HEK293 (cell line): ENCODE measurements around the gene B4GALT3.

Experiments
- BCL11A ChIP-seq: fragments of 450-650 bp; formaldehyde crosslinking; IDR thresholded peaks from 2 replicates; pipeline ENCODE4 v1.5.1; 2016; ENCODE audit warnings: low read depth, missing biosample characterization, missing genetic modification characterization
- IKZF3 ChIP-seq: fragments of 450-650 bp; IDR thresholded peaks from 2 replicates; pipeline ENCODE4 v1.5.0; 2018; ENCODE audit warnings: missing biosample characterization, mild to moderate bottlenecking, missing genetic modification characterization, moderate library complexity
- KLF10 ChIP-seq: fragments of 450-650 bp; IDR thresholded peaks from 2 replicates; pipeline ENCODE4 v1.5.1; 2018; ENCODE audit warnings: missing biosample characterization, mild to moderate bottlenecking, missing genetic modification characterization
- KLF8 ChIP-seq: fragments of 450-650 bp; formaldehyde crosslinking; IDR thresholded peaks from 2 replicates; pipeline ENCODE4 v1.5.1; 2016; ENCODE audit warnings: missing biosample characterization, missing genetic modification characterization
- OSR2 ChIP-seq: fragments of 450-650 bp; formaldehyde crosslinking; IDR thresholded peaks from 2 replicates; pipeline ENCODE4 v1.5.1; 2016; ENCODE audit warnings: missing biosample characterization, missing genetic modification characterization
- SP7 ChIP-seq: fragments of 450-650 bp; formaldehyde crosslinking; IDR thresholded peaks from 2 replicates; pipeline ENCODE4 v1.5.1; 2016; ENCODE audit warnings: missing biosample characterization, missing genetic modification characterization
- YY2 ChIP-seq: fragments of 450-650 bp; formaldehyde crosslinking; IDR thresholded peaks from 2 replicates; pipeline ENCODE4 v1.5.1; 2016; ENCODE audit warnings: missing biosample characterization, missing genetic modification characterization
- ZNF140 ChIP-seq: fragments of 450-650 bp; formaldehyde crosslinking; IDR thresholded peaks from 2 replicates; pipeline ENCODE4 v1.5.1; 2016; ENCODE audit warnings: missing biosample characterization, missing genetic modification characterization
- ZNF169 ChIP-seq: fragments of 450-650 bp; formaldehyde crosslinking; IDR thresholded peaks from 2 replicates; pipeline ENCODE4 v1.5.1; 2016; ENCODE audit warnings: missing biosample characterization, missing genetic modification characterization
- ZNF23 ChIP-seq: fragments of 450-650 bp; formaldehyde crosslinking; IDR thresholded peaks from 2 replicates; pipeline ENCODE4 v1.5.1; 2016; ENCODE audit warnings: missing biosample characterization, missing genetic modification characterization, borderline replicate concordance
- ZNF335 ChIP-seq: fragments of 450-650 bp; formaldehyde crosslinking; conservative IDR thresholded peaks from 2 replicates; pipeline ENCODE4 v1.5.1; 2016; ENCODE audit warnings: missing biosample characterization, missing genetic modification characterization
- ZNF350 ChIP-seq: fragments of 450-650 bp; formaldehyde crosslinking; IDR thresholded peaks from 2 replicates; pipeline ENCODE4 v1.5.0; 2017; ENCODE audit warnings: missing biosample characterization, mild to moderate bottlenecking, missing genetic modification characterization
- ZNF549 ChIP-seq: fragments of 450-650 bp; IDR thresholded peaks from 2 replicates; pipeline ENCODE4 v1.5.1; 2018; ENCODE audit warnings: missing biosample characterization, missing genetic modification characterization, mild to moderate bottlenecking, inconsistent platforms, moderate library complexity
- ZNF610 ChIP-seq: fragments of 450-650 bp; formaldehyde crosslinking; IDR thresholded peaks from 2 replicates; pipeline ENCODE4 v1.5.1; 2016; ENCODE audit warnings: missing biosample characterization, missing genetic modification characterization, borderline replicate concordance
- ZNF658 ChIP-seq: fragments of 450-650 bp; formaldehyde crosslinking; IDR thresholded peaks from 2 replicates; pipeline ENCODE4; 2016; ENCODE audit warnings: missing biosample characterization, missing genetic modification characterization
- ZNF776 ChIP-seq: fragments of 450-650 bp; formaldehyde crosslinking; IDR thresholded peaks from 2 replicates; pipeline ENCODE4 v1.5.0; 2017; ENCODE audit warnings: missing biosample characterization, missing genetic modification characterization, borderline replicate concordance
- TF ChIP-seq, protein P1 (sequence below): fragments of 450-650 bp; formaldehyde crosslinking; IDR thresholded peaks from 2 replicates; pipeline ENCODE4 v1.5.1; 2016; ENCODE audit warnings: missing biosample characterization, missing genetic modification characterization
- TF ChIP-seq, protein P2 (sequence below): fragments of 450-650 bp; formaldehyde crosslinking; IDR thresholded peaks from 2 replicates; pipeline ENCODE4; 2016; ENCODE audit warnings: missing biosample characterization, missing genetic modification characterization
- TF ChIP-seq, protein P3 (sequence below): fragments of 450-650 bp; formaldehyde crosslinking; IDR thresholded peaks from 2 replicates; pipeline ENCODE4 v1.5.1; 2016; ENCODE audit warnings: missing biosample characterization, missing genetic modification characterization, low read depth
- TF ChIP-seq, protein P4 (sequence below): IDR thresholded peaks from 2 replicates; pipeline ENCODE4 v1.6.1; 2011; ENCODE audit warnings: mild to moderate bottlenecking, low read depth, low read length, borderline replicate concordance

The B4GALT3 gene

DNA sequence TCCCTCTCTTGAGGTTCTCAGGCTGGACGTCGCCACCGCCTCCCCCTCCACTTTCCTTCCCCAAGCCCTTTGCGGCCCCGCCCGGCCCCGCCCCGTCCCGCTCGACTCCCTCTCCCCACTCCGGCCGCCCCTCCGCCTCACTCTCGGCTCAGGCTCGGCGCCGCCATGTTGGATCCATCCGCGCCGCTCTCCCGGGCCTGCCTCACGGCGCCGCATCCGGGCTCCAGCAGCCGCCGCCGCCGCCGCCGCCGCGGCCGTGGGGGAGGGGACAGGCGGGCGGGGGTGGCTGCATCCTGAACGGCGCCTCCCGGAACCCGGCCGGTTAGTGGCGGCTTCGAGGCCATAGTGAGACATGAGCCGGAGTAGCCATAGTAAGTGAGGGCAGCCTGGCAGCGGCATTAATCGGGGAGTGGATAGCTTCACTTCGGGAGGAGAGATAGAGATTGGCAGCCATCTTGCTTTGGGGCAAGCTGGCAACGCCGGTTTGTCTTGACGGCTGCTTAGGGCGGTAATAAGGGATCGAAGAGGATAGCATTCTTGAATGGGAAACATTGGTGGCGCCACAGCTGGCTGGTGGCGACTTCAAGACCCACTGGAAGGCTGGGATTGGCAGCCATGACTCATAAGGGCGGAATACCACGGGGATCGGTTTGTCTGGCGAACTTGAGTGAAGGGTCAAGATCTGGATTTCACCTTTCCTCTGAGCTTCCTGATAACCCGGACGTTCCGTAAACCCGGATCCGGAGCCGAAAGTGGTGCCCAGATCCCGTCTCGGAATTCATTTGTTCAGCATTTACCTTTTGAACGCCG lies 44.7 kb downstream of the B4GALT3 start, which contains the start of gene DEDD (continued):
- TF ChIP-seq SP7 (tag by site-specific recombination) (0 out of 2 replicates have a peak, but pooled peaks have one; percentile 53), ZNF169 (tag by site-specific recombination) (no peak), KLF10 (peak; percentile 50), ZNF140 (no peak), KLF8 (peak; percentile 54), ZNF610 (tag by site-specific recombination) (0 out of 2 replicates have a peak, but pooled peaks have one; percentile 48), BCL11A (tag by site-specific recombination) (no peak), ZNF350 (no peak), ZNF23 (no peak), ZNF335 (tag by site-specific recombination) (peak; percentile 89), ZNF776 (no peak), ZNF658 (tag by site-specific recombination) (no peak), IKZF3 (tag by site-specific recombination) (peak; percentile 94), OSR2 (0 out of 2 replicates have a peak, but pooled peaks have one; percentile 11), YY2 (tag by site-specific recombination) (peak; percentile 97), ZNF549 (no peak)
- TF ChIP-seq, protein P1, sequence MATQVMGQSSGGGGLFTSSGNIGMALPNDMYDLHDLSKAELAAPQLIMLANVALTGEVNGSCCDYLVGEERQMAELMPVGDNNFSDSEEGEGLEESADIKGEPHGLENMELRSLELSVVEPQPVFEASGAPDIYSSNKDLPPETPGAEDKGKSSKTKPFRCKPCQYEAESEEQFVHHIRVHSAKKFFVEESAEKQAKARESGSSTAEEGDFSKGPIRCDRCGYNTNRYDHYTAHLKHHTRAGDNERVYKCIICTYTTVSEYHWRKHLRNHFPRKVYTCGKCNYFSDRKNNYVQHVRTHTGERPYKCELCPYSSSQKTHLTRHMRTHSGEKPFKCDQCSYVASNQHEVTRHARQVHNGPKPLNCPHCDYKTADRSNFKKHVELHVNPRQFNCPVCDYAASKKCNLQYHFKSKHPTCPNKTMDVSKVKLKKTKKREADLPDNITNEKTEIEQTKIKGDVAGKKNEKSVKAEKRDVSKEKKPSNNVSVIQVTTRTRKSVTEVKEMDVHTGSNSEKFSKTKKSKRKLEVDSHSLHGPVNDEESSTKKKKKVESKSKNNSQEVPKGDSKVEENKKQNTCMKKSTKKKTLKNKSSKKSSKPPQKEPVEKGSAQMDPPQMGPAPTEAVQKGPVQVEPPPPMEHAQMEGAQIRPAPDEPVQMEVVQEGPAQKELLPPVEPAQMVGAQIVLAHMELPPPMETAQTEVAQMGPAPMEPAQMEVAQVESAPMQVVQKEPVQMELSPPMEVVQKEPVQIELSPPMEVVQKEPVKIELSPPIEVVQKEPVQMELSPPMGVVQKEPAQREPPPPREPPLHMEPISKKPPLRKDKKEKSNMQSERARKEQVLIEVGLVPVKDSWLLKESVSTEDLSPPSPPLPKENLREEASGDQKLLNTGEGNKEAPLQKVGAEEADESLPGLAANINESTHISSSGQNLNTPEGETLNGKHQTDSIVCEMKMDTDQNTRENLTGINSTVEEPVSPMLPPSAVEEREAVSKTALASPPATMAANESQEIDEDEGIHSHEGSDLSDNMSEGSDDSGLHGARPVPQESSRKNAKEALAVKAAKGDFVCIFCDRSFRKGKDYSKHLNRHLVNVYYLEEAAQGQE (tag by site-specific recombination), result 0 out of 2 replicates have a peak, but pooled peaks have one; percentile 21
- TF ChIP-seq, protein P2, sequence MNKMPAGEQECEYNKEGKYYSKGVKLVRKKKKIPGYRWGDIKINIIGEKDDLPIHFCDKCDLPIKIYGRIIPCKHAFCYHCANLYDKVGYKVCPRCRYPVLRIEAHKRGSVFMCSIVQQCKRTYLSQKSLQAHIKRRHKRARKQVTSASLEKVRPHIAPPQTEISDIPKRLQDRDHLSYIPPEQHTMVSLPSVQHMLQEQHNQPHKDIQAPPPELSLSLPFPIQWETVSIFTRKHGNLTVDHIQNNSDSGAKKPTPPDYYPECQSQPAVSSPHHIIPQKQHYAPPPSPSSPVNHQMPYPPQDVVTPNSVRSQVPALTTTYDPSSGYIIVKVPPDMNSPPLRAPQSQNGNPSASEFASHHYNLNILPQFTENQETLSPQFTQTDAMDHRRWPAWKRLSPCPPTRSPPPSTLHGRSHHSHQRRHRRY (tag by site-specific recombination), result no peak
- TF ChIP-seq, protein P3, sequence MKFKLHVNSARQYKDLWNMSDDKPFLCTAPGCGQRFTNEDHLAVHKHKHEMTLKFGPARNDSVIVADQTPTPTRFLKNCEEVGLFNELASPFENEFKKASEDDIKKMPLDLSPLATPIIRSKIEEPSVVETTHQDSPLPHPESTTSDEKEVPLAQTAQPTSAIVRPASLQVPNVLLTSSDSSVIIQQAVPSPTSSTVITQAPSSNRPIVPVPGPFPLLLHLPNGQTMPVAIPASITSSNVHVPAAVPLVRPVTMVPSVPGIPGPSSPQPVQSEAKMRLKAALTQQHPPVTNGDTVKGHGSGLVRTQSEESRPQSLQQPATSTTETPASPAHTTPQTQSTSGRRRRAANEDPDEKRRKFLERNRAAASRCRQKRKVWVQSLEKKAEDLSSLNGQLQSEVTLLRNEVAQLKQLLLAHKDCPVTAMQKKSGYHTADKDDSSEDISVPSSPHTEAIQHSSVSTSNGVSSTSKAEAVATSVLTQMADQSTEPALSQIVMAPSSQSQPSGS (tag by site-specific recombination), result no peak
- TF ChIP-seq, protein P4, sequence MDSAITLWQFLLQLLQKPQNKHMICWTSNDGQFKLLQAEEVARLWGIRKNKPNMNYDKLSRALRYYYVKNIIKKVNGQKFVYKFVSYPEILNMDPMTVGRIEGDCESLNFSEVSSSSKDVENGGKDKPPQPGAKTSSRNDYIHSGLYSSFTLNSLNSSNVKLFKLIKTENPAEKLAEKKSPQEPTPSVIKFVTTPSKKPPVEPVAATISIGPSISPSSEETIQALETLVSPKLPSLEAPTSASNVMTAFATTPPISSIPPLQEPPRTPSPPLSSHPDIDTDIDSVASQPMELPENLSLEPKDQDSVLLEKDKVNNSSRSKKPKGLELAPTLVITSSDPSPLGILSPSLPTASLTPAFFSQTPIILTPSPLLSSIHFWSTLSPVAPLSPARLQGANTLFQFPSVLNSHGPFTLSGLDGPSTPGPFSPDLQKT, result no peak
